B cell (primary cell): ENCODE results near the gene DCDC2C.

Source experiments
- EZH2 ChIP-seq: IDR thresholded peaks from 2 replicates; pipeline ENCODE4 v1.6.1; 2012; ENCODE audit warnings: borderline replicate concordance, low read depth, mild to moderate bottlenecking, moderate library complexity, low read length; ENCODE audit not compliant: insufficient read depth, poor library complexity, severe bottlenecking
- TF ChIP-seq, protein P1 (sequence below): fragments of 200-600 bp; IDR thresholded peaks from one replicate; pipeline ENCODE4 v1.8.0; 2022; ENCODE audit warnings: antibody characterized with exemption, mild to moderate bottlenecking

DNA sequence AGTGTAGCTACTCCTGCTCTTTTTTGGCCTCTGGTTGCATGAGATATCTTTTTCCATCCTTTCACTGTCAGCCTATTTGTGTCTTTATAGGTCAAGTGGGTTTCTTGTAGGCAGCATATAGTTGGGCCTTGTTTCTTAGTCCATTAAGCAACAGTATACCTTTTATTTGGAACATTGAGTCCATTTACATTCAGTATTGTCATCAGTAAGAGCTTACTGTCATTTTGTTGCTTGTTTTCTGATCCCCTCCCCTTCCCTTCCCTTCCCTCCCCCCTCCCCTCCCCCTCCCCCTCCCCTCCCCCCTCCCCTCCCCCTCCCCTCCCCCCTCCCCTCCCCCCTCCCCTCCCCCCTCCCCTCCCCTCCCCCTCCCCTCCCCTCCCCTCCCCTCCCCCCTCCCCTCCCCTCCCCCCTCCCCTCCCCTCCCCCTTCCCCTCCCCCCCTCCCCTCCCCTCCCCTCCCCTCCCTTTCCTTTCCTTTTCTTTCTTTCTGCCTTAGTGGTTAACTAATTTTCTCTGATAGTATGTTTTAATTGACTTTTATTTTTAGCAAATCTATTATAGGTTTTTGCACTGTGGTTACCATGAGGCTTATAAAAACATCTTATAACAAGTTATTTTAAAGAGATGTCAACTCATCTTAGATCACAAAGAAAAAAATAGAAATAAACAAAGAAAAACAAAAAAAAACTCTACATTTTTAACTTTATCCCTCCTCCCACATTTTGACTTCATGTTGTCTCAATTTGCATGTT, 13.2 kb upstream of the DCDC2C start:
- TF ChIP-seq, protein P1, sequence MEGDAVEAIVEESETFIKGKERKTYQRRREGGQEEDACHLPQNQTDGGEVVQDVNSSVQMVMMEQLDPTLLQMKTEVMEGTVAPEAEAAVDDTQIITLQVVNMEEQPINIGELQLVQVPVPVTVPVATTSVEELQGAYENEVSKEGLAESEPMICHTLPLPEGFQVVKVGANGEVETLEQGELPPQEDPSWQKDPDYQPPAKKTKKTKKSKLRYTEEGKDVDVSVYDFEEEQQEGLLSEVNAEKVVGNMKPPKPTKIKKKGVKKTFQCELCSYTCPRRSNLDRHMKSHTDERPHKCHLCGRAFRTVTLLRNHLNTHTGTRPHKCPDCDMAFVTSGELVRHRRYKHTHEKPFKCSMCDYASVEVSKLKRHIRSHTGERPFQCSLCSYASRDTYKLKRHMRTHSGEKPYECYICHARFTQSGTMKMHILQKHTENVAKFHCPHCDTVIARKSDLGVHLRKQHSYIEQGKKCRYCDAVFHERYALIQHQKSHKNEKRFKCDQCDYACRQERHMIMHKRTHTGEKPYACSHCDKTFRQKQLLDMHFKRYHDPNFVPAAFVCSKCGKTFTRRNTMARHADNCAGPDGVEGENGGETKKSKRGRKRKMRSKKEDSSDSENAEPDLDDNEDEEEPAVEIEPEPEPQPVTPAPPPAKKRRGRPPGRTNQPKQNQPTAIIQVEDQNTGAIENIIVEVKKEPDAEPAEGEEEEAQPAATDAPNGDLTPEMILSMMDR = no peak
- TF ChIP-seq EZH2 = no peak
